Jurkat, Clone E6-1 (cell line): ENCODE measurements around the gene GNB4.
A peak's percentile ranks its signal among the peaks of the same experiment; 100 is the strongest.

Experiments used
- DNase-seq: peaks from one replicate; pipeline ENCODE4 v3.0.0-alpha.2; 2011; ENCODE audit warnings: low read depth, low spot score
- H3K4me3 ChIP-seq: 2 replicates; pipeline ENCODE4 v1.5.1; 2011; ENCODE audit warnings: mild to moderate bottlenecking, low read length, control low read depth, moderate library complexity

The GNB4 gene

DNA sequence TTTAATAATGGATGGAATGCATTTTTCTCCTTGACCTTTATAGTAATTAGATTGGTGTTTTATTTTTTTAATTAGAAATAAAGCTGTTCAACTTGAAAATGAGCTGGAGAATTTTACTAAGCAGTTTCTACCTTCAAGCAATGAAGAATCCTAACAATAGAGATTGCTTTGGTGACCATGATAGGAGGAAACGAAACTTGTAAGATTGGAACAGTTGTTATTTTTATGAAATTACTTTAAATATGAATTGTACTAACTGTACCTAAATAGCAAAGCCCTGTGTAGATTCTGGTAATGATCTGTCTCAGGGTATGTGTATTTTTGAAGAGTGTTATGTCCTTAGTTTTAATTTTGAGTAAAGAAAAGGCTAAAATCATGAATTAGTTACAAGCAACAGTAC lies 59.4 kb downstream of the GNB4 start:
- DNase-seq = no peak
- H3K4me3 ChIP-seq = no peak overlapping the region

DNA sequence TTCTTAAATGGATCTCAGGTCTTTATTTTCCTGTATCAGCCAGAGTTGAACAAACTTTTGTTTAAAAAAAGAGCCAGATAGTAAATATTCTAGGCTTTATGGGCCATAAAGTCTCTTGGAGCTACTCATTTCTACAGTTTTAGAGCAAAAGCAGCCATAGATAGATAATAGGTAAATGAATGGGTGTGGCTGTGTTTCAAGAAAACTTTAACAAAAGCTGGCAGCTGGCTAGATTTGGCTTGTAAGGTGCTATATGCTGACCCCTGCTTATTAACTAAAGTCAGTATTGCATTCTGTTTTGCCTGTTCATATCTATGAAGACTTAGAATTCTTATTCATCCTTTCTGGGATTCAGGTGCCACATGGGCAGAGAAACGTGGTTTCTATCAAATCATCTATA lies 74.8 kb downstream of the GNB4 start:
- DNase-seq = no peak
- no peak overlapping the region for H3K4me3 ChIP-seq

DNA sequence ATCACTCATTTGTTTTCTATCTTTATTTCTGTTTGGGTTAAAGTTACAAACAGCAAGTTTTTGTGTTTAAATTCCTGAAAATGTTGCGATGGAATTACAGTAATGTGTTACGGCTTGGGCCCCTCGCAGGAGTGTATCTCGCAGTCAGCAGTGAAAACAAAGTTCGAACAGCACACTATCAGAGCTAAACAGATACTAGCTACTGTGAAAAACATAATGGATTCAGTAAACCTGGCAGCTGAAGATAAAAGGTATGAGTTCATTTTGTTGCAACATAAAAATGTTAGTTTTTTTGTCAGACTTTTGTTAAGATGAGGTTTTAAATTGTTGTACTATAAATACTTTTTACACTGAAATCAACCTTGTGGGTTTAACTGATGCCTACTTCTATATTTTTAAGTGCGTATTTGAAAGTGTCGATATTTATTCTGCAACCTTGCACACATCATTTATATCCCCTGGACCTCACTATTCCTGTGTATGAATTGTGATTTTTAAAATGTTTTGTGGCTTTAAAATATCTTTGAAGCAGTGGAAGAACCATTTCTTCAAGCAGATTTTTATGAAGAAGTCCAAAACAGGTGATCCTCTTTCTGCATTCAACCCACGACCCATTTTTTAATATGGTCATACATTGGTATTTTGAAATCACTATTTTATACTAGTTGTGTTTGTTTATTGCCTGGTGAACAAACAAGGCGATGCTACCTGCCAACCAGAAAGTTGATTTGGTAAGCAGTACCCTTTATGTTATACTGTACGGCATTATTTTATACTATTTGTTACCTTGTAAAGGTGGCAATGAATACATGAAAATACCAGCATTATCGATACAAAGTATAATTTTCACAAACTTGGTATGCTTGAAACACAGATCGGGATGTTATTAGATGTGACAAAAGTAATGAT lies 75.9 kb downstream of the GNB4 start:
- DNase-seq = no peak
- H3K4me3 ChIP-seq = no peak overlapping the region

DNA sequence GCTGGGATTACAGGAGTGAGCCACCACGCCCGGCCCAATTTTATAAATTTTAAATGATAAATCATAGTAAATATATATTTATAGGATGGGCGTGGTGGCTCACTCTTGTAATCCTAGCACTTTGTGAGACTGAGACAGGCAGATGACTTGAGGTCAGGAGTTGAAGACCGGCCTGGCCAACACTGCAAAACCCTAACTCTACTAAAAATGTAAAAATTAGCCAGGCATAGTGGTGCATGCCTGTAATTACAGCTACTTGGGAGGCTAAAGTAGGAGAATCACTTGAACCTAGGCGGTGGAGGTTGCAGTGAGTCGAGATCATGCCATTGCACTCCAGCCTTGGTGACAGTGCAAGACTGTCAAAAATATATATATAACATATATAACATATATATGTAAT lies 77.3 kb downstream of the GNB4 start:
- H3K4me3 ChIP-seq = no peak overlapping the region
- DNase-seq = no peak

DNA sequence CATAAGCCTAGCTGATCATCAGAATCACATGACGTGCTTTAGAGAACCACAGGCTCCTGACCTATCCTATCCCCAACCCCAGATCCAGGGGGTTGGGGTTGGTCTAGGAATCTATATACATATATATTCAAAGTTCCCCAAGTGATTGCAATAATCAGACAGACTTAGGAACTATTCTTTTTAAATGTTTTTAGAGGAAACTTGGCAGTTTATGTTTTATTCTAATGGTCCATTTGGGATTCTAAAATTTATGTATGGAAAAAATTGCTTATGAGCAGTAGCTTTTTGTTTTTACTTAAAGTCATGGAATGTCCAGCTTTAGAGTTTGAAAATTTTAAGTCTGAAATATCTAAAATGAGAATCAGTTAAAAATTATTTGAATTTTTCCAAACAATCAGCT lies 81.6 kb downstream of the GNB4 start:
- no peak overlapping the region for H3K4me3 ChIP-seq
- no peak for DNase-seq

DNA sequence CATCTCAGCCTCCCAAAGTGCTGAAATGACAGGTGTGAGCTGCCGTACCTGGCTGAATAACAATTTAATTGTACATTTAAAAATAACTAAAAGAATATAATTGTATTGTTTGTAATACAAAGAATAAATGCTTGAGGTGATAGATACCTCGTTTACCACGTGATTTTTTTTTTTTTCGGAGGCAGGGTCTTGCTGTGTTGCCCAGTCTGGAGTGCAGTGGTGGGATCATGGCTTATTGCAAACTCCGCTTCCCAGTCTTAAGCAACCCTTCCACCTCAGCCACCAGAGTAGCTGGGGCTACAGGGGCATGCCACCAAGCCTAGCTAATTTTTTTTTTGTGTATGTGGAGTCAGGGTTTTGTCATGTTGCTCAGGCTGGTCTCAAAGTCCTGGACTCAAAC lies 87.9 kb downstream of the GNB4 start:
- DNase-seq = no peak

DNA sequence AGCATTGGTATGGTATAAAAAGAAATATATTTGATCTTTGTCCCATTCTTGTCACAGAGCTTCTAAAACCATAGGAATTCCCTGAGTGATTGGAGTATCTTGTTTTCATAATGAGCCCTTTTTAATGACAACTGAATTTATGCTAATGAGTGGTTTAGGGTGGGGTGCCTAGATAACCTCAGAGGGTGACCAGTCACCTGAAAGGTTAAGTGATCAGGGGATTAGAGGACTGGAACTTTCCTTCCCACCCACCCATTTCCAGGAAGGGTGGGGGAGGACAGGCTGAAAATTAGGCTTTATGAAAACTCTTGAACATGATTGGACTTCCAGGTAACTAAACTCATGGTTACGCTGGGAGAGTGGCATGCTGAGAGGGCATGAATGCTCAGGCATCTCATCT lies 95.3 kb downstream of the GNB4 start:
- no peak overlapping the region for H3K4me3 ChIP-seq
- no peak for DNase-seq

More for the DNA sequence above, 87.9 kb downstream of the GNB4 start:
- no peak overlapping the region for H3K4me3 ChIP-seq

DNA sequence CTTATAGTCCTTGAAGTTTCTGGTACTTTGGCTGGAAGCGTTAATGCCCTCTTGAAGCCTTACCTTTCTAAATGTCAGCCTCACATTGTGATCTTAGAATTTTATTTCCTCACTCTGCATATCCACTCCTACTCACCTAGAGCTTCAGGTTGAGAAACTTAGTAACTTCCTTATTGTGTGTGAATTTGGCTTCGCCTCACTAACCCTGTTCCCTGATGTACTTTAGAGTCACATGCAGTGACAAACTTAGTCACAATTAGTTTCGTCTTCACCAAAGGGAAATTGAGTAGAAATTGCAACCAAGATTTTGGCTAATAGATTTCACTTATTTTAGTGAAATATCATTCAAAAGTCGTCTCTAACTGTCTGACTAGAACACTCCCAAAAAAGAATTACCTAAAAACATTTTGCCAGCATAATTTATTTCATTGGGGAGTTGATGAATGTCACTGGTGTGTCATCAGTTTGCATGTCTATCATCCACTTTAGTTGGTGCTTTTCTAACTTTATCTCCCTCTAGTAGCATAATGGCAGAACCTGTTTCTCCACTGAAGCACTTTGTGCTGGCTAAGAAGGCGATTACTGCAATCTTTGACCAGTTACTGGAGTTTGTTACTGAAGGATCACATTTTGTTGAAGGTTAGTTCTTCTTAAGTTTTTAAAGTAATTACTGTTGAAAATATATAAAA lies 102.8 kb downstream of the GNB4 start:
- H3K4me3 ChIP-seq = peak overlapping the region; percentile 76
- no peak for DNase-seq

DNA sequence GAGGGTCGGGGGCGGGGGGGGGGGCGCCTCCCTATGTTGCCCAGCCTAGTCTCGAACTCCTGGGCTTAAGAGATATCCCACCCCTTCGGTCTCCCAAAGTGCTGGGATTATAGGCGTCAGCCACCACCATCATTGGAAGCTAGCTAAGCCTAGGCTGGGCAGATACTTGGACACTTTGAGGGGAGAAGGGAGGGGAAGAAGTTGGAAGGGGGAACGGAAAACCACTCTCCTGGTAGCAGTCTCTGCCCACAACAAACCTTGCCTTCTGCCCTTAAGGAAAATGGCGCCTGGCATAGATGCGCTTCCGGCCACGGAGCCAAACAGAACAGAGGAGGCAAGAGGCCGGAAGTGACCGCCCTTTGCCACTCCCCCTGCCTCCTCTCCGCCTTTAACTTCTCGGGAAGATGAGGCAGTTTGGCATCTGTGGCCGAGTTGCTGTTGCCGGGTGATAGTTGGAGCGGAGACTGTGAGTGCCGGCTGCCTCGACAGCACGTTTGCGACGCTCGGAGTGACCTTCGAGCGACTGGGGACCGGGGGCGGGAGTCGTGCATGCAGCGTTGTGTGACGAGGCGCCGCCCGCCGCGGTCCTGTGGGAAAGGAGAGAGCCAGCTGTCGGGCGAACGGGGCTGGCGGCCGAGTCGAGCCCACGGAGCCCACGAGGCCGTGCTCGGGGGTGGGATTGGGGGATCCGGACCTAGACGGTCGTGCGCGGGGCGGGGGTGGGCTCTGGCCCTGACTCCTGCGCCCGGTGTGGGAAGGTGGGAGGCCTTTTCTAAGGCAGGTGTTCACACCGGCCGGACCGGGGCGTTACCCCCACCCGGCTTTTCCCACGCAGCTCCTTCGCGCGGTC lies 103.7 kb downstream of the GNB4 start, which contains the start of gene MFN1:
Gene MFN1, plus strand, starts transcription at position 365 of the 850 bp plus-strand sequence. CDS start 1,143 bp downstream, outside the sequence.
- H3K4me3 ChIP-seq = peak within 1 kb of the TSS; percentile 76
- peak; percentile 89 for DNase-seq
